KBM-7 (cell line): Measurements from ENCODE around the gene PRTG.
"Not testable (repeated sequence)": the region's sequence is repeated elsewhere in the genome, so short reads cannot be mapped to it uniquely, and the experiment has no call there.

Experiments used
- DNase-seq: peaks from one replicate; pipeline ENCODE4 v3.0.0-alpha.2; 2015
- in situ Hi-C: fragments of 300-500 bp; cut with MboI; formaldehyde crosslinking; loops from 2 replicates; pipeline ENCODE4 v1.14.3; 2020; ENCODE audit warnings: low sequenced_read_pairs, low pct_unique_long_range_greater_than_20kb, mixed read lengths

PRTG gene

GRCh38 chr15:55707951-55708350, 35.0 kb downstream of the PRTG start:
- DNase-seq = no peak

GRCh38 chr15:55707518-55707917, 35.4 kb downstream of the PRTG start:
- in situ Hi-C loops = no loop called here
- DNase-seq = no peak

More at GRCh38 chr15:55707951-55708350, 35.0 kb downstream of the PRTG start:
- in situ Hi-C loops = no loop called here

- peak; percentile 7 for DNase-seq
- in situ Hi-C loops = no loop called here
Measured at GRCh38 chr15:55703873-55704301, 39.1 kb downstream of the PRTG start.

- DNase-seq = no peak
- in situ Hi-C loops = no loop called here
Measured at GRCh38 chr15:55700876-55701275, 42.1 kb downstream of the PRTG start.

- in situ Hi-C loops = no loop called here
- no peak for DNase-seq
Measured at GRCh38 chr15:55698653-55699052, 44.3 kb downstream of the PRTG start.

GRCh38 chr15:55696221-55696620, 46.7 kb downstream of the PRTG start:
- in situ Hi-C loops = no loop called here
- DNase-seq = no peak

GRCh38 chr15:55695432-55695831, 47.5 kb downstream of the PRTG start:
- in situ Hi-C loops = no loop called here
- no peak for DNase-seq

- in situ Hi-C loops = no loop called here
- DNase-seq = peak; percentile 44
Measured at GRCh38 chr15:55694652-55695150, 48.3 kb downstream of the PRTG start.

GRCh38 chr15:55693116-55693515, 49.8 kb downstream of the PRTG start:
- DNase-seq, in situ Hi-C loops: not testable (repeated sequence)

- DNase-seq = no peak
- in situ Hi-C loops = no loop called here
Measured at GRCh38 chr15:55687792-55688191, 55.2 kb downstream of the PRTG start.

- DNase-seq = no peak
- in situ Hi-C loops = no loop called here
Measured at GRCh38 chr15:55685286-55685685, 57.7 kb downstream of the PRTG start.

- in situ Hi-C loops = no loop called here
- no peak for DNase-seq
Measured at GRCh38 chr15:55683376-55683775, 59.6 kb downstream of the PRTG start.

GRCh38 chr15:55681631-55682030, 61.3 kb downstream of the PRTG start:
- DNase-seq = no peak
- in situ Hi-C loops = no loop called here

- in situ Hi-C loops = no loop called here
Measured at GRCh38 chr15:55676507-55676906, 66.4 kb downstream of the PRTG start.

GRCh38 chr15:55673287-55673686, 69.7 kb downstream of the PRTG start:
- in situ Hi-C loops = no loop called here
- DNase-seq = no peak

More at GRCh38 chr15:55676507-55676906, 66.4 kb downstream of the PRTG start:
- no peak for DNase-seq

- no peak for DNase-seq
- in situ Hi-C loops = no loop called here
Measured at GRCh38 chr15:55669270-55669669, 73.7 kb downstream of the PRTG start.

GRCh38 chr15:55665605-55666227, 77.2 kb downstream of the PRTG start:
- DNase-seq = no peak
- in situ Hi-C loops = no loop called here

- in situ Hi-C loops = no loop called here
- DNase-seq = peak; percentile 5
Measured at GRCh38 chr15:55661428-55661827, 81.5 kb downstream of the PRTG start.

- in situ Hi-C loops = no loop called here
- DNase-seq = no peak
Measured at GRCh38 chr15:55660153-55660552, 82.8 kb downstream of the PRTG start.

GRCh38 chr15:55659481-55659880, 83.5 kb downstream of the PRTG start:
- in situ Hi-C loops = no loop called here
- DNase-seq = no peak

- no peak for DNase-seq
- in situ Hi-C loops = no loop called here
Measured at GRCh38 chr15:55658886-55659285, 84.1 kb downstream of the PRTG start.
